ENCODE measurements around the gene TOR1AIP2. TPM values are rescaled to one million over a fixed set of nuclear protein-coding genes. Genes with fewer than 3 reads are reported as not detected.
"Not testable (repeated sequence)": the region's sequence is repeated elsewhere in the genome, so short reads cannot be mapped to it uniquely, and the experiment has no call there.

TOR1AIP2 gene
- total RNA-seq, 1 donor, result 92.3 TPM

DNA sequence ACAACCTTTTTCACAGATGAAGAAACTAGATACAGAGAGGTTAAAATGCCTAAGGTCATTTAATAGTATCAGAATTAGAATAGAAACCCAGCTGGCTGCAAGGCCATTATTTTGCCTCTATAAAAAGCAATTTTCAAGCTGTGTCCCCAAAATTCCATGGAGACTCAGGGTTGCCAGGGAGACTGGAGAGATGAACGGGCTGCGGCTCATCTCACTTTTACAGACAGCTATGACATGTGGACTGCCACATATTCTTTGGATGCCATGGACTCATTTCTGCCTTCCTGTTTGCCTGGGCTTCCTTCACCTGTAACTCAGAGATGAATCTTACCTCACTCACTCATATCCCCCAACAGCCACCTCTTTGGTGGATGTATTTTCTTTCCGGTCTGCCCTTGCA, 17.0 kb downstream of the TOR1AIP2 start:
- no peaks in the 10 kb centered on the region for H3K9me3 ChIP-seq (ENCODE audit: low read depth, low read length)
- peaks cover 38% of the 10 kb centered on the region for H3K79me2 ChIP-seq (ENCODE audit: insufficient read depth, low read length)
- H4K20me1 ChIP-seq (ENCODE audit: insufficient read depth, low read length), result peaks cover 2% of the 10 kb centered on the region
- H3K27ac ChIP-seq (ENCODE audit: low read depth, low read length), result no peak overlapping the region
- no peak overlapping the region for H2AFZ ChIP-seq (ENCODE audit: low read length)
- peaks cover 48% of the 10 kb centered on the region for H3K36me3 ChIP-seq (ENCODE audit: insufficient read depth, low read length)
- H3K4me1 ChIP-seq (ENCODE audit: insufficient read depth, low read length), result no peaks in the 10 kb centered on the region
- H3K27me3 ChIP-seq (ENCODE audit: insufficient read depth, low read length), result no peaks in the 10 kb centered on the region
- DNase-seq (ENCODE audit: insufficient read length, low spot score, missing footprints), result no peak
- TF ChIP-seq CTCF (IDR thresholded peaks at IDR 0.05; ENCODE audit: extremely low read depth, low read depth, low read length), result no peak
- H3K4me2 ChIP-seq (ENCODE audit: insufficient read depth, low read length), result no peak overlapping the region
- H3K4me3 ChIP-seq (ENCODE audit: insufficient read depth, low read length), result no peak overlapping the region

DNA sequence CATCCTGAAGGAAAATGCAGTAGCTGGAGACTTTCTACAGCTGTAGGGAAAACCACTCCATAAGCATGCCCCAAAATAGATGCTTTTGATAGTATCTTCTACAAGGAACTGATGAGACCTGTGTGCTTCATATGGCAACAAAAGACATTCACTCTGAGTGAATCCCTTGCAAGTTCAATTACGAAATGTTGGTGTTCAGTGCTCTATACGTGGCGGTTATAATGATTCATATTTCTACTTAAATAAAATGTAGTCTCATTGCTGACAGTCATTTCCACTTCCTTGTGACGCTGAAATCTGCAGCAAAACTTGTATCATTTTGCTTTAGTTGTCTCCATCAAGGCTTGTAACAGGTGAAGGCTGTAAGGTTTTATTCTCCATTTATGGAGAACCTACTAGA, 20.6 kb downstream of the TOR1AIP2 start:
- DNase-seq (ENCODE audit: insufficient read length, low spot score, missing footprints), result no peak
- no peaks in the 10 kb centered on the region for H3K27me3 ChIP-seq (ENCODE audit: insufficient read depth, low read length)
- H3K36me3 ChIP-seq (ENCODE audit: insufficient read depth, low read length), result peaks cover 37% of the 10 kb centered on the region
- no peak overlapping the region for H3K27ac ChIP-seq (ENCODE audit: low read depth, low read length)
- no peaks in the 10 kb centered on the region for H4K20me1 ChIP-seq (ENCODE audit: insufficient read depth, low read length)
- no peak overlapping the region for H2AFZ ChIP-seq (ENCODE audit: low read length)
- no peaks in the 10 kb centered on the region for H3K9me3 ChIP-seq (ENCODE audit: low read depth, low read length)
- H3K4me3 ChIP-seq (ENCODE audit: insufficient read depth, low read length), result no peak overlapping the region
- H3K4me2 ChIP-seq (ENCODE audit: insufficient read depth, low read length), result no peak overlapping the region
- H3K79me2 ChIP-seq (ENCODE audit: insufficient read depth, low read length), result peaks cover 11% of the 10 kb centered on the region
- no peaks in the 10 kb centered on the region for H3K4me1 ChIP-seq (ENCODE audit: insufficient read depth, low read length)
- no peak for TF ChIP-seq CTCF (IDR thresholded peaks at IDR 0.05; ENCODE audit: extremely low read depth, low read depth, low read length)

DNA sequence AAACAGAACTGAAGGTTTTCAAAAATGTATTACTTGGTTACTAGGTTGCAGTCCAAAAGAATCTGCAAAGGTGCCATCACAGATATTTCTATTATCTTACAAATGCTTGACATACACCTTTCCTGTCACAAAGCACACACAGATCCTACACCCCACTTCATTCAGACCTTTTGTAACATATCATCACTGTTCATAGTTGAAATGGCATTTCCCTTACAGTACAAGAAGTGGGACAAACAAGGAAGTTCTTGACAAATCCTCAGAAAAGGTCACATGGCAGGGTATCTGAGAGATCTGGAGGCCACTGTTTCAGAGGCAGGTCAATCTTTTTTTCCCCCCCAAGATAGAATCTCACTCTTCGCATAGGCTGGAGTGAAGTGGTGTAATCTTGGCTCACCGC, 21.3 kb downstream of the TOR1AIP2 start:
- no peaks in the 10 kb centered on the region for H3K9me3 ChIP-seq (ENCODE audit: low read depth, low read length)
- TF ChIP-seq CTCF (IDR thresholded peaks at IDR 0.05; ENCODE audit: extremely low read depth, low read depth, low read length), result no peak
- H3K36me3 ChIP-seq (ENCODE audit: insufficient read depth, low read length), result peaks cover 38% of the 10 kb centered on the region
- H3K27ac ChIP-seq (ENCODE audit: low read depth, low read length), result no peak overlapping the region
- H4K20me1 ChIP-seq (ENCODE audit: insufficient read depth, low read length), result no peaks in the 10 kb centered on the region
- no peak overlapping the region for H3K4me2 ChIP-seq (ENCODE audit: insufficient read depth, low read length)
- H3K27me3 ChIP-seq (ENCODE audit: insufficient read depth, low read length), result no peaks in the 10 kb centered on the region
- H2AFZ ChIP-seq (ENCODE audit: low read length), result no peak overlapping the region
- H3K4me1 ChIP-seq (ENCODE audit: insufficient read depth, low read length), result no peaks in the 10 kb centered on the region
- H3K79me2 ChIP-seq (ENCODE audit: insufficient read depth, low read length), result peaks cover 7% of the 10 kb centered on the region
- no peak overlapping the region for H3K4me3 ChIP-seq (ENCODE audit: insufficient read depth, low read length)
- DNase-seq (ENCODE audit: insufficient read length, low spot score, missing footprints), result no peak

- H3K36me3 ChIP-seq (ENCODE audit: insufficient read depth, low read length), result peaks cover 43% of the 10 kb centered on the region
- H3K4me2 ChIP-seq (ENCODE audit: insufficient read depth, low read length); H2AFZ ChIP-seq (ENCODE audit: low read length); H4K20me1 ChIP-seq (ENCODE audit: insufficient read depth, low read length); H3K27ac ChIP-seq (ENCODE audit: low read depth, low read length); H3K27me3 ChIP-seq (ENCODE audit: insufficient read depth, low read length); H3K4me1 ChIP-seq (ENCODE audit: insufficient read depth, low read length); H3K9me3 ChIP-seq (ENCODE audit: low read depth, low read length); H3K4me3 ChIP-seq (ENCODE audit: insufficient read depth, low read length); H3K79me2 ChIP-seq (ENCODE audit: insufficient read depth, low read length); DNase-seq (ENCODE audit: insufficient read length, low spot score, missing footprints): not testable (repeated sequence)
Observed at GRCh38 chr1:179855831-179856230, 21.8 kb downstream of the TOR1AIP2 start.

All from osteoblast (primary cell).